Chondrocyte (in vitro differentiated cells): ENCODE data around the gene ESPN. TPM values are rescaled to one million over a fixed set of nuclear protein-coding genes. Genes with fewer than 3 reads are reported as not detected.

Experiments used
- DNase-seq: peaks from one replicate; pipeline ENCODE4 v3.0.0; 2021; ENCODE audit warnings: mixed read lengths, low spot score
- H3K27ac Mint-ChIP-seq: one replicate; pipeline ENCODE4 v1.8.0; 2021; ENCODE audit warnings: mild to moderate bottlenecking, moderate library complexity, mixed read lengths; ENCODE audit not compliant: unreplicated experiment
- H3K27me3 Mint-ChIP-seq: 2 replicates; pipeline ENCODE4 v1.8.0; 2021; ENCODE audit warnings: low read depth, mixed read lengths
- H3K36me3 Mint-ChIP-seq: 2 replicates; pipeline ENCODE4 v1.8.0; 2021; ENCODE audit warnings: low read depth, mixed read lengths
- H3K4me1 Mint-ChIP-seq: 2 replicates; pipeline ENCODE4 v1.8.0; 2021; ENCODE audit warnings: low read depth, mild to moderate bottlenecking, mixed read lengths
- H3K4me3 Mint-ChIP-seq: one replicate; pipeline ENCODE4 v1.8.0; 2021; ENCODE audit warnings: mild to moderate bottlenecking, moderate library complexity, mixed read lengths; ENCODE audit not compliant: unreplicated experiment
- H3K9me3 Mint-ChIP-seq: 2 replicates; pipeline ENCODE4 v1.8.0; 2021; ENCODE audit warnings: low read depth, mixed read lengths
- CTCF ChIP-seq: fragments of 200-600 bp; sonication (generic); IDR thresholded peaks from 2 replicates; pipeline ENCODE4 v1.5.0; 2021; ENCODE audit warnings: antibody characterized with exemption, mild to moderate bottlenecking, moderate library complexity
- total RNA-seq: library from RNA; stranded (reverse); gene quantifications from 3 replicates; pipeline ENCODE4 v1.2.1, GENCODE V29; 2021

Gene ESPN
- total RNA-seq, 1 donor from 2014 or later, result 0.57 TPM

GRCh38 chr1:6464514-6464836, 39.9 kb downstream of the ESPN start:
- no peaks in the 10 kb centered on the region for H3K9me3 Mint-ChIP-seq
- H3K4me1 Mint-ChIP-seq, result no peaks in the 10 kb centered on the region
- no peak overlapping the region for H3K27ac Mint-ChIP-seq
- TF ChIP-seq CTCF, result no peak
- no peak for DNase-seq
- H3K36me3 Mint-ChIP-seq, result peaks cover 27% of the 10 kb centered on the region
- H3K4me3 Mint-ChIP-seq, result no peak overlapping the region
- H3K27me3 Mint-ChIP-seq, result no peaks in the 10 kb centered on the region

- DNase-seq, result no peak
- Mint-ChIP-seq H3K9me3 (no peaks in the 10 kb centered on the region), H3K27ac (no peak overlapping the region), H3K4me3 (no peak overlapping the region), H3K36me3 (peaks cover 28% of the 10 kb centered on the region), H3K4me1 (no peaks in the 10 kb centered on the region), H3K27me3 (no peaks in the 10 kb centered on the region)
- TF ChIP-seq CTCF, result no peak
Measured at GRCh38 chr1:6464915-6465314, 40.3 kb downstream of the ESPN start.

GRCh38 chr1:6465461-6466005, 41.0 kb downstream of the ESPN start:
- H3K4me3 Mint-ChIP-seq, result no peak overlapping the region
- no peak overlapping the region for H3K27ac Mint-ChIP-seq
- no peaks in the 10 kb centered on the region for H3K27me3 Mint-ChIP-seq
- peaks cover 32% of the 10 kb centered on the region for H3K36me3 Mint-ChIP-seq
- H3K4me1 Mint-ChIP-seq, result no peaks in the 10 kb centered on the region
- H3K9me3 Mint-ChIP-seq, result no peaks in the 10 kb centered on the region
- no peak for TF ChIP-seq CTCF
- DNase-seq, result no peak

- Mint-ChIP-seq H3K4me1 (no peaks in the 10 kb centered on the region), H3K27me3 (no peaks in the 10 kb centered on the region), H3K27ac (no peak within 1 kb of the TSS), H3K36me3 (peaks cover 30% of the 10 kb centered on the region), H3K4me3 (no peak within 1 kb of the TSS), H3K9me3 (no peaks in the 10 kb centered on the region)
- no peak for DNase-seq
- no peak for TF ChIP-seq CTCF
Measured at GRCh38 chr1:6466023-6466422, 41.4 kb downstream of the ESPN start, which contains the start of gene TNFRSF25. Gene TNFRSF25 (minus strand): TSS chr1:6466173. CDS start chr1:6466107, 66 bp downstream.

- no peak for TF ChIP-seq CTCF
- no peak overlapping the region for H3K27ac Mint-ChIP-seq
- no peaks in the 10 kb centered on the region for H3K27me3 Mint-ChIP-seq
- H3K4me3 Mint-ChIP-seq, result no peak overlapping the region
- H3K36me3 Mint-ChIP-seq, result peaks cover 28% of the 10 kb centered on the region
- DNase-seq, result no peak
- H3K9me3 Mint-ChIP-seq, result no peaks in the 10 kb centered on the region
- H3K4me1 Mint-ChIP-seq, result no peaks in the 10 kb centered on the region
Measured at GRCh38 chr1:6466751-6467150, 42.2 kb downstream of the ESPN start.
